Measurements from ENCODE around the gene MXI1.

DNA sequence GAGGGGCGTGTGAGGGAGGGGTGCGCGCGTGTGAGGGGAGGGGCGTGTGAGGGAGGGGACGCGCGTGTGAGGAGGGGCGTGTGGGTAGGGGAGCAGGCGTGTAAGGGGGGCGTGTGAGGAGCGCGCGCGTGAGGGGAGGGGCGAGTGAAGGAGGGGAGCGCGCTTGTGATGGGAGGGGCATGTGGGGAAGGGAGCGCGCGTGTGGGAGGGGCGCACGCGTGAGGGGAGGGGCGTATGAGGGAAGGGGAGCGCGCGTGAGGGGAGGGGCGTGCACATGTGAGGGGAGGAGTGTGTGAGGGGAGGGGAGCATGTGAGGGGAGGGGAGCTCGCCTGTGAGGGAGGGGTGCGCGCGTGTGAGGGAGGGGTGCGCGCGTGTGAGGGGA lies 19.1 kb downstream of the MXI1 start:
- TF ChIP-seq, protein P1, sequence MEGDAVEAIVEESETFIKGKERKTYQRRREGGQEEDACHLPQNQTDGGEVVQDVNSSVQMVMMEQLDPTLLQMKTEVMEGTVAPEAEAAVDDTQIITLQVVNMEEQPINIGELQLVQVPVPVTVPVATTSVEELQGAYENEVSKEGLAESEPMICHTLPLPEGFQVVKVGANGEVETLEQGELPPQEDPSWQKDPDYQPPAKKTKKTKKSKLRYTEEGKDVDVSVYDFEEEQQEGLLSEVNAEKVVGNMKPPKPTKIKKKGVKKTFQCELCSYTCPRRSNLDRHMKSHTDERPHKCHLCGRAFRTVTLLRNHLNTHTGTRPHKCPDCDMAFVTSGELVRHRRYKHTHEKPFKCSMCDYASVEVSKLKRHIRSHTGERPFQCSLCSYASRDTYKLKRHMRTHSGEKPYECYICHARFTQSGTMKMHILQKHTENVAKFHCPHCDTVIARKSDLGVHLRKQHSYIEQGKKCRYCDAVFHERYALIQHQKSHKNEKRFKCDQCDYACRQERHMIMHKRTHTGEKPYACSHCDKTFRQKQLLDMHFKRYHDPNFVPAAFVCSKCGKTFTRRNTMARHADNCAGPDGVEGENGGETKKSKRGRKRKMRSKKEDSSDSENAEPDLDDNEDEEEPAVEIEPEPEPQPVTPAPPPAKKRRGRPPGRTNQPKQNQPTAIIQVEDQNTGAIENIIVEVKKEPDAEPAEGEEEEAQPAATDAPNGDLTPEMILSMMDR (conservative IDR thresholded peaks at IDR 0.05; ENCODE audit: low read depth, low read length): no peak
- no peak for TF ChIP-seq EZH2 (IDR thresholded peaks at IDR 0.05; ENCODE audit: borderline replicate concordance, low read depth, low read length, poor library complexity, severe bottlenecking)
